Stimulated activated CD8-positive, alpha-beta memory T cell treated with anti-CD3 and anti-CD28 coated beads, Interleukin-2, amount 100 ng/mL, for 1 hour (primary cell): ENCODE results near the gene RASGRF1.

Experiments used
- DNase-seq, 2 donors: peaks; one replicate each; pipeline ENCODE4 v3.0.0-alpha.2; 2020; ENCODE audit warnings: low read depth in 2 of 2

The RASGRF1 gene

GRCh38 chr15:78957416-78958093, 133.0 kb downstream of the RASGRF1 start:
- no peak for DNase-seq

GRCh38 chr15:78956937-78957336, 133.6 kb downstream of the RASGRF1 start:
- no peak for DNase-seq

- DNase-seq = no peak
Measured at GRCh38 chr15:78955355-78955754, 135.2 kb downstream of the RASGRF1 start.

GRCh38 chr15:78951841-78952238, 138.7 kb downstream of the RASGRF1 start:
- no peak for DNase-seq

GRCh38 chr15:78950902-78951840, 139.4 kb downstream of the RASGRF1 start:
- no peak for DNase-seq

- no peak for DNase-seq
Measured at GRCh38 chr15:78950343-78950742, 140.2 kb downstream of the RASGRF1 start.

- no peak for DNase-seq
Measured at GRCh38 chr15:78949461-78949860, 141.1 kb downstream of the RASGRF1 start.

GRCh38 chr15:78947506-78947905, 143.1 kb downstream of the RASGRF1 start:
- DNase-seq = no peak

- no peak for DNase-seq
Measured at GRCh38 chr15:78946493-78946892, 144.1 kb downstream of the RASGRF1 start.

GRCh38 chr15:78944669-78945407, 145.7 kb downstream of the RASGRF1 start, which contains the start of gene CTSH:
Gene CTSH (minus strand): TSS chr15:78945046. CDS start chr15:78944981, 65 bp downstream.
- DNase-seq = peak; percentile 37 to 50

GRCh38 chr15:78944202-78944625, 146.4 kb downstream of the RASGRF1 start:
- no peak for DNase-seq

GRCh38 chr15:78943692-78944091, 146.9 kb downstream of the RASGRF1 start:
- no peak for DNase-seq

- no peak for DNase-seq
Measured at GRCh38 chr15:78942741-78943140, 147.8 kb downstream of the RASGRF1 start.

- no peak for DNase-seq
Measured at GRCh38 chr15:78938658-78939488, 151.7 kb downstream of the RASGRF1 start.

GRCh38 chr15:78937132-78937739, 153.3 kb downstream of the RASGRF1 start:
- no peak for DNase-seq

GRCh38 chr15:78934655-78935023, 155.9 kb downstream of the RASGRF1 start:
- DNase-seq = no peak

- no peak for DNase-seq
Measured at GRCh38 chr15:78933823-78934654, 156.5 kb downstream of the RASGRF1 start.

- no peak for DNase-seq
Measured at GRCh38 chr15:78933187-78933822, 157.3 kb downstream of the RASGRF1 start.

- no peak for DNase-seq
Measured at GRCh38 chr15:78932258-78932808, 158.2 kb downstream of the RASGRF1 start.
